K562 (cell line): ENCODE data around the gene NSG2. TPM values are rescaled to one million over a fixed set of nuclear protein-coding genes. Genes with fewer than 3 reads are reported as not detected.

Experiments
- ATAC-seq: fragments of 200-7000 bp; cut with Tn5 transposase; 3 replicates; pipeline ENCODE4 v1.9.1; 2020; ENCODE audit warnings: moderate library complexity
- BruUV-seq: library from RNA; stranded (reverse); fragments of 400-500 nt; replicated peaks from 2 replicates; lab custom pipeline; 2021; lab: Mats Ljungman, UMichigan
- CTCF ChIA-PET: fragments of 300-600 bp; formaldehyde crosslinking; extraction: SDS; loops from one replicate; lab custom pipeline; 2021; ENCODE audit warnings: low intra/inter-chr PET ratio; lab: Yijun Ruan, JAX
- POLR2A ChIA-PET: fragments of 300-600, 350-650 bp; sonication (Branson Sonifier 250); formaldehyde crosslinking; extraction: SDS; loops from one replicate; lab custom pipeline; 2021; ENCODE audit warnings: antibody characterized with exemption, inconsistent platforms; lab: Yijun Ruan, JAX
- DNase-seq, 4 experiments: peaks; one replicate each; pipeline versions ENCODE4 v3.0.0 to v3.0.0-alpha.2; 2011 to 2018; ENCODE audit warnings: low spot score in 3 of 4, mixed read lengths in 3 of 4; ENCODE audit errors: extremely low read depth in 1 of 4
- FAIRE-seq: peaks from 2 replicates; lab custom pipeline; 2011; peaks lifted over from hg19 to GRCh38; lab: Jason Lieb, UNC
- H2AFZ ChIP-seq: 2 replicates; pipeline ENCODE4 v1.6.0; 2011; ENCODE audit warnings: low read depth, low read length, control low read depth, inconsistent platforms
- H3K27ac ChIP-seq: fragments of 200-600 bp; 3 replicates; pipeline ENCODE4 v1.8.0; 2011; ENCODE audit warnings: low read depth, mild to moderate bottlenecking, control low read depth, inconsistent platforms, low read length, moderate library complexity, mixed read lengths; ENCODE audit errors: extremely low read depth
- H3K27me3 ChIP-seq, 2 experiments: fragments of 300-600 bp in 1 of 2; 2 replicates in 1 of 2; 3 replicates in 1 of 2; pipeline versions ENCODE4 v1.6.0 to v1.8.0; 2011; ENCODE audit warnings: inconsistent platforms in 2 of 2, low read length in 2 of 2, mild to moderate bottlenecking in 1 of 2, mixed read lengths in 1 of 2, moderate library complexity in 1 of 2; ENCODE audit not compliant: control insufficient read depth in 2 of 2, insufficient read depth in 2 of 2
- H3K36me3 ChIP-seq: fragments of 300-600 bp; 3 replicates; pipeline ENCODE4 v1.8.0; 2011; ENCODE audit warnings: mild to moderate bottlenecking, low read length, inconsistent platforms; ENCODE audit not compliant: control insufficient read depth, insufficient read depth
- H3K4me1 ChIP-seq, 2 experiments: fragments of 200-600 bp in 1 of 2; replicated peaks in 1 of 2; 2 replicates in 1 of 2; 3 replicates in 1 of 2; pipeline versions ENCODE4 v1.5.1 to v1.8.0; 2011; ENCODE audit warnings: inconsistent platforms in 2 of 2, low read length in 2 of 2, mild to moderate bottlenecking in 1 of 2, mixed read lengths in 1 of 2, moderate library complexity in 1 of 2; ENCODE audit not compliant: control insufficient read depth in 2 of 2, insufficient read depth in 2 of 2
- H3K4me2 ChIP-seq: 2 replicates; pipeline ENCODE4 v1.6.1; 2011; ENCODE audit warnings: low read length, control low read depth, inconsistent platforms, mixed read lengths; ENCODE audit not compliant: insufficient read depth
- H3K4me3 ChIP-seq: fragments of 200-600 bp; sonication (generic), shearing (Covaris generic); 2 replicates; pipeline ENCODE4 v1.5.1; 2016; ENCODE audit warnings: control low read depth, inconsistent platforms
- H3K79me2 ChIP-seq: fragments of 200-600 bp; 3 replicates; pipeline ENCODE4 v1.8.0; 2011; ENCODE audit warnings: low read length, inconsistent platforms; ENCODE audit not compliant: control insufficient read depth, insufficient read depth
- H3K9ac ChIP-seq, 2 experiments: 2 replicates each; pipeline versions ENCODE4 v1.6.0 to v1.6.1; 2011; ENCODE audit warnings: low read depth in 2 of 2, low read length in 2 of 2, control low read depth in 1 of 2, inconsistent platforms in 1 of 2, mild to moderate bottlenecking in 1 of 2, mixed read lengths in 1 of 2; ENCODE audit not compliant: insufficient read depth in 1 of 2
- H3K9me1 ChIP-seq: one replicate; pipeline ENCODE4 v1.6.0; 2011; ENCODE audit warnings: inconsistent platforms, mild to moderate bottlenecking, low read length, moderate library complexity; ENCODE audit not compliant: control insufficient read depth, insufficient read depth
- H3K9me3 ChIP-seq: replicated peaks from 2 replicates; pipeline ENCODE4 v1.5.1; 2011; ENCODE audit warnings: low read depth, low read length, inconsistent platforms; ENCODE audit not compliant: control insufficient read depth, insufficient read depth
- H4K20me1 ChIP-seq: replicated peaks from 2 replicates; pipeline ENCODE4 v1.6.1; 2011; ENCODE audit warnings: low read length, inconsistent platforms, mixed read lengths; ENCODE audit not compliant: control insufficient read depth, insufficient read depth
- BRD4 ChIP-seq: fragments of 200-600 bp; sonication (generic); IDR thresholded peaks from 2 replicates; pipeline ENCODE4 v1.6.1; 2017; ENCODE audit warnings: inconsistent platforms
- MIER1 ChIP-seq: fragments of 450-650 bp; IDR thresholded peaks from 2 replicates; pipeline ENCODE4 v1.6.1; 2016; ENCODE audit warnings: antibody characterized with exemption, mild to moderate bottlenecking, low read depth
- MTA3 ChIP-seq: fragments of 450-650 bp; formaldehyde crosslinking; IDR thresholded peaks from 2 replicates; pipeline ENCODE4 v1.6.1; 2017; ENCODE audit warnings: mild to moderate bottlenecking, borderline replicate concordance
- PTRF ChIP-seq: fragments of 450-650 bp; IDR thresholded peaks from 2 replicates; pipeline ENCODE4 v1.6.1; 2016; ENCODE audit warnings: mild to moderate bottlenecking, missing genetic modification characterization, missing compliant biosample characterization
- SAFB2 ChIP-seq: fragments of 200-400 bp; formaldehyde crosslinking; IDR thresholded peaks from 2 replicates; pipeline ENCODE4 v1.6.1; 2018; ENCODE audit warnings: borderline replicate concordance, low read length, low read depth, moderate library complexity; ENCODE audit not compliant: severe bottlenecking
- USF1 ChIP-seq: sonication (generic); formaldehyde crosslinking; IDR thresholded peaks from 2 replicates; pipeline ENCODE4 v1.9.0; 2022; ENCODE audit warnings: mild to moderate bottlenecking, missing genetic modification reagents
- ZNF347 ChIP-seq: fragments of 450-650 bp; formaldehyde crosslinking; IDR thresholded peaks from 2 replicates; pipeline ENCODE4 v1.4.0; 2020; ENCODE audit warnings: low read depth, mild to moderate bottlenecking, moderate library complexity
- ZNF77 ChIP-seq: fragments of 250-450 bp; sonication (Bioruptor Pico); IDR thresholded peaks from 2 replicates; pipeline ENCODE4 v1.5.0; 2020
- WGBS: fragments of 100-300 bp; shearing (Covaris generic); methylation state at CpG from one replicate; pipeline ENCODE4 v1.1.6; 2016; ENCODE audit warnings: low coverage, mixed read lengths; ENCODE audit not compliant: insufficient coverage; ENCODE audit errors: missing lambda C conversion rate; 5-methylcytosine and 5-hydroxymethylcytosine counted together
- in situ Hi-C: fragments of 300-500 bp; cut with MboI; formaldehyde crosslinking; loops from 4 replicates; pipeline ENCODE4 v1.15.0; 2018; ENCODE audit warnings: inconsistent platforms, mixed read lengths
- intact Hi-C: fragments of 100-400 bp; cut with micrococcal nuclease; formaldehyde crosslinking; loops from 2 replicates; pipeline ENCODE4 v1.14.2; 2022
- polyA plus RNA-seq, 8 experiments: library from polyadenylated mRNA; depleted of rRNA in 4 of 8; stranded (reverse) in 5 of 8; unstranded in 3 of 8; fragments of >200 nt; fragmentation: Nextera tagmentation in 2 of 8; fragmentation: Illumina TruSeq in 1 of 8; extraction: Ambion mirVana in 2 of 8; extraction: Trizol in 1 of 8; gene quantifications; 2 replicates each; pipeline versions ENCODE4 v1.2.1 to v1.2.3, GENCODE V29; 2011 to 2014; ENCODE audit warnings: inconsistent platforms in 1 of 8, missing spikeins in 1 of 8
- total RNA-seq, 7 experiments: library from RNA; depleted of rRNA in 6 of 7; stranded (reverse); fragments of >200 nt in 6 of 7; fragmentation: Illumina TruSeq in 2 of 7; extraction: Trizol in 2 of 7; gene quantifications; 2 replicates each; pipeline versions ENCODE4 v1.2.1 to v1.2.3, GENCODE V29; 2011 to 2021; ENCODE audit warnings: low replicate concordance in 1 of 7
- TF ChIP-seq, protein P1 (sequence below), 2 experiments: IDR thresholded peaks in 1 of 2; conservative IDR thresholded peaks in 1 of 2; 2 replicates each; pipeline ENCODE4 v1.6.1; 2016; ENCODE audit warnings: low read depth in 2 of 2, mild to moderate bottlenecking in 1 of 2, missing compliant biosample characterization in 1 of 2, missing genetic modification characterization in 1 of 2, moderate library complexity in 1 of 2
- TF ChIP-seq, protein P2 (sequence below), 3 experiments: fragments of 200-800 bp in 1 of 3; fragments of 250-450 bp in 1 of 3; fragments of 450-650 bp in 1 of 3; sonication (Bioruptor Pico) in 1 of 3; sonication (Bioruptor generic) in 1 of 3; formaldehyde crosslinking in 1 of 3; IDR thresholded peaks; 2 replicates each; pipeline versions ENCODE4 v1.6.1 to v1.8.0; 2016 to 2022; ENCODE audit warnings: mild to moderate bottlenecking in 2 of 3, missing genetic modification characterization in 2 of 3, missing compliant biosample characterization in 1 of 3, moderate library complexity in 1 of 3

NSG2 gene
- total and polyA plus RNA-seq, 9 of the 15 experiments (the other 6 are each of a cell fraction or from before 2014, with no cell fraction given) = not detected

- TF ChIP-seq, protein P1, sequence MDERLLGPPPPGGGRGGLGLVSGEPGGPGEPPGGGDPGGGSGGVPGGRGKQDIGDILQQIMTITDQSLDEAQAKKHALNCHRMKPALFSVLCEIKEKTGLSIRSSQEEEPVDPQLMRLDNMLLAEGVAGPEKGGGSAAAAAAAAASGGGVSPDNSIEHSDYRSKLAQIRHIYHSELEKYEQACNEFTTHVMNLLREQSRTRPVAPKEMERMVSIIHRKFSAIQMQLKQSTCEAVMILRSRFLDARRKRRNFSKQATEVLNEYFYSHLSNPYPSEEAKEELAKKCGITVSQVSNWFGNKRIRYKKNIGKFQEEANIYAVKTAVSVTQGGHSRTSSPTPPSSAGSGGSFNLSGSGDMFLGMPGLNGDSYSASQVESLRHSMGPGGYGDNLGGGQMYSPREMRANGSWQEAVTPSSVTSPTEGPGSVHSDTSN (CRISPR knock-in tag; IDR thresholded peaks at IDR 0.05; ENCODE audit: low read depth) = no peak
- TF ChIP-seq, protein P1 (tag; conservative IDR thresholded peaks at IDR 0.05; ENCODE audit: low read depth) = no peak
- TF ChIP-seq ZNF77 (CRISPR knock-in tag) = no peak
- TF ChIP-seq, all 486 proteins: peak for 0
Observed at GRCh38 chr5:174109698-174110260, 64.3 kb downstream of the NSG2 start (continued).

- CTCF ChIA-PET = no interaction called here
- TF ChIP-seq USF1 (CRISPR knock-in tag) = no peak
- TF ChIP-seq PTRF (tag) = no peak
- no peak for TF ChIP-seq SAFB2
- no peak for TF ChIP-seq MIER1
- TF ChIP-seq, protein P2, sequence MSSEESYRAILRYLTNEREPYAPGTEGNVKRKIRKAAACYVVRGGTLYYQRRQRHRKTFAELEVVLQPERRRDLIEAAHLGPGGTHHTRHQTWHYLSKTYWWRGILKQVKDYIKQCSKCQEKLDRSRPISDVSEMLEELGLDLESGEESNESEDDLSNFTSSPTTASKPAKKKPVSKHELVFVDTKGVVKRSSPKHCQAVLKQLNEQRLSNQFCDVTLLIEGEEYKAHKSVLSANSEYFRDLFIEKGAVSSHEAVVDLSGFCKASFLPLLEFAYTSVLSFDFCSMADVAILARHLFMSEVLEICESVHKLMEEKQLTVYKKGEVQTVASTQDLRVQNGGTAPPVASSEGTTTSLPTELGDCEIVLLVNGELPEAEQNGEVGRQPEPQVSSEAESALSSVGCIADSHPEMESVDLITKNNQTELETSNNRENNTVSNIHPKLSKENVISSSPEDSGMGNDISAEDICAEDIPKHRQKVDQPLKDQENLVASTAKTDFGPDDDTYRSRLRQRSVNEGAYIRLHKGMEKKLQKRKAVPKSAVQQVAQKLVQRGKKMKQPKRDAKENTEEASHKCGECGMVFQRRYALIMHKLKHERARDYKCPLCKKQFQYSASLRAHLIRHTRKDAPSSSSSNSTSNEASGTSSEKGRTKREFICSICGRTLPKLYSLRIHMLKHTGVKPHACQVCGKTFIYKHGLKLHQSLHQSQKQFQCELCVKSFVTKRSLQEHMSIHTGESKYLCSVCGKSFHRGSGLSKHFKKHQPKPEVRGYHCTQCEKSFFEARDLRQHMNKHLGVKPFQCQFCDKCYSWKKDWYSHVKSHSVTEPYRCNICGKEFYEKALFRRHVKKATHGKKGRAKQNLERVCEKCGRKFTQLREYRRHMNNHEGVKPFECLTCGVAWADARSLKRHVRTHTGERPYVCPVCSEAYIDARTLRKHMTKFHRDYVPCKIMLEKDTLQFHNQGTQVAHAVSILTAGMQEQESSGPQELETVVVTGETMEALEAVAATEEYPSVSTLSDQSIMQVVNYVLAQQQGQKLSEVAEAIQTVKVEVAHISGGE (CRISPR knock-in tag; IDR thresholded peaks at IDR 0.05) = no peak
- no peak for TF ChIP-seq MTA3
- no peak for TF ChIP-seq BRD4
- TF ChIP-seq ZNF347 (CRISPR knock-in tag) = no peak
- TF ChIP-seq, all 486 proteins: peak for 0
- ATAC-seq (no peak), FAIRE-seq (no peak), DNase-seq (no peak)
- no peaks in the 10 kb centered on the region for H3K9me1 ChIP-seq
- intact Hi-C loops = no loop called here
- POLR2A ChIA-PET = interaction anchor here (0.8 kb wide), 1 partner anchor 771 kb away, joined by 3 read pairs; no protein-coding TSS in a partner anchor
- peaks cover 9 to 32% of the 10 kb centered on the region in 2 experiments; a peak in 3 of 5 replicates for H3K27me3 ChIP-seq
- H3K79me2 ChIP-seq = no peaks in the 10 kb centered on the region
- 3% methylated on average over 7 of the region's 7 CpGs for WGBS
- no peaks in the 10 kb centered on the region for H3K4me1 ChIP-seq
- no TSS peak for BruUV-seq
- H3K4me3 ChIP-seq = no peak overlapping the region
- H3K4me2 ChIP-seq = no peak overlapping the region
- no peaks in the 10 kb centered on the region for H3K36me3 ChIP-seq
- in situ Hi-C loops = no loop called here
- no peak overlapping the region for H3K9ac ChIP-seq
- H2AFZ ChIP-seq = no peak overlapping the region
- H3K27ac ChIP-seq = no peak overlapping the region
- H3K9me3 ChIP-seq = no peaks in the 10 kb centered on the region
- no peaks in the 10 kb centered on the region; the same call in 1 of the 2 replicates for H4K20me1 ChIP-seq
Observed at GRCh38 chr5:174110310-174110709, 64.8 kb downstream of the NSG2 start.
